SK-N-SH (cell line): ENCODE results near the gene TRA2A. TPM values are rescaled to one million over a fixed set of nuclear protein-coding genes. Genes with fewer than 3 reads are reported as not detected.

ENCODE experiments used
- CTCF ChIA-PET: fragments of 300-600, 350-600 bp; formaldehyde crosslinking; extraction: SDS; loops from one replicate; lab custom pipeline; 2021; lab: Yijun Ruan, JAX
- POLR2A ChIA-PET: fragments of 350-600 bp; sonication (Branson Sonifier 250); formaldehyde crosslinking; extraction: SDS; loops from one replicate; lab custom pipeline; 2020; ENCODE audit warnings: antibody characterized with exemption, inconsistent platforms; lab: Yijun Ruan, JAX
- DNase-seq: peaks from one replicate; pipeline ENCODE4 v3.0.0; 2012
- H2AFZ ChIP-seq: fragments of 200-600 bp; sonication (generic); 2 replicates; pipeline ENCODE4 v1.8.1; 2016; ENCODE audit warnings: antibody characterized with exemption, mild to moderate bottlenecking, low read depth
- H3F3A ChIP-seq: fragments of 200-600 bp; sonication (generic); replicated peaks from 2 replicates; pipeline ENCODE3; 2016; ENCODE audit warnings: antibody characterized with exemption, mild to moderate bottlenecking; ENCODE audit not compliant: insufficient read depth
- H3K27ac ChIP-seq, 2 experiments: fragments of 200-500 bp in 1 of 2; fragments of 200-600 bp in 1 of 2; sonication (Bioruptor generic) in 1 of 2; sonication (generic), shearing (Covaris generic) in 1 of 2; 2 replicates each; pipeline versions ENCODE4 v1.5.1 to v1.6.1; 2014 to 2016; ENCODE audit warnings: low read depth in 2 of 2, inconsistent platforms in 1 of 2, low read length in 1 of 2, mild to moderate bottlenecking in 1 of 2, mixed read lengths in 1 of 2
- H3K27me3 ChIP-seq: fragments of 200-600 bp; sonication (generic), shearing (Covaris generic); 2 replicates; pipeline ENCODE4 v1.6.1; 2016; ENCODE audit warnings: mixed run types; ENCODE audit not compliant: insufficient read depth
- H3K36me3 ChIP-seq, 2 experiments: fragments of 200-500 bp in 1 of 2; fragments of 200-600 bp in 1 of 2; sonication (Bioruptor generic) in 1 of 2; sonication (generic) in 1 of 2; replicated peaks in 1 of 2; 2 replicates each; pipeline versions ENCODE3 to v1.5.1; 2014 to 2016; ENCODE audit warnings: low read length in 1 of 2, mild to moderate bottlenecking in 1 of 2; ENCODE audit not compliant: insufficient read depth in 2 of 2, control insufficient read depth in 1 of 2
- H3K4me1 ChIP-seq, 2 experiments: fragments of 200-500 bp in 1 of 2; fragments of 200-600 bp in 1 of 2; sonication (Bioruptor generic) in 1 of 2; sonication (generic), shearing (Covaris generic) in 1 of 2; 2 replicates each; pipeline versions ENCODE4 v1.5.1 to v1.6.1; 2014 to 2016; ENCODE audit warnings: low read depth in 1 of 2, low read length in 1 of 2, mixed run types in 1 of 2; ENCODE audit not compliant: insufficient read depth in 2 of 2, control insufficient read depth in 1 of 2
- H3K4me2 ChIP-seq: fragments of 200-600 bp; sonication (generic), shearing (Covaris generic); 2 replicates; pipeline ENCODE4 v1.6.1; 2017; ENCODE audit warnings: mixed run types
- H3K4me3 ChIP-seq, 2 experiments: fragments of 200-500 bp in 1 of 2; fragments of 200-600 bp in 1 of 2; sonication (Bioruptor generic) in 1 of 2; sonication (generic), shearing (Covaris generic) in 1 of 2; 2 replicates each; pipeline versions ENCODE4 v1.5.1 to v1.8.1; 2014 to 2016; ENCODE audit warnings: low read depth in 2 of 2, inconsistent platforms in 1 of 2, low read length in 1 of 2, mild to moderate bottlenecking in 1 of 2, mixed read lengths in 1 of 2, moderate library complexity in 1 of 2
- H3K79me2 ChIP-seq: fragments of 200-600 bp; sonication (generic); 2 replicates; pipeline ENCODE4 v1.8.1; 2017; ENCODE audit warnings: mild to moderate bottlenecking; ENCODE audit not compliant: insufficient read depth
- H3K9ac ChIP-seq: fragments of 200-600 bp; sonication (generic); 2 replicates; pipeline ENCODE4 v1.6.1; 2017; ENCODE audit warnings: mixed run types
- H3K9me2 ChIP-seq: fragments of 200-600 bp; sonication (generic); 2 replicates; pipeline ENCODE4 v1.6.1; 2017; ENCODE audit warnings: mixed run types
- H3K9me3 ChIP-seq: fragments of 200-600 bp; sonication (generic); 2 replicates; pipeline ENCODE4 v1.6.1; 2017; ENCODE audit warnings: mixed run types, mild to moderate bottlenecking, moderate library complexity
- H4K20me1 ChIP-seq: fragments of 200-600 bp; sonication (generic); 2 replicates; pipeline ENCODE4 v1.6.1; 2017; ENCODE audit warnings: mild to moderate bottlenecking, mixed run types; ENCODE audit not compliant: insufficient read depth
- CTCF ChIP-seq: fragments of 200-600 bp; sonication (generic); IDR thresholded peaks from 2 replicates; pipeline ENCODE4 v1.6.1; 2017; ENCODE audit warnings: antibody characterized with exemption, mild to moderate bottlenecking, moderate library complexity
- EP300 ChIP-seq, 2 experiments: IDR thresholded peaks; 2 replicates each; pipeline versions ENCODE4 v1.4.0 to v1.6.1; 2012; ENCODE audit warnings: borderline replicate concordance in 1 of 2, low read depth in 1 of 2, low read length in 1 of 2
- GABPA ChIP-seq: IDR thresholded peaks from 2 replicates; pipeline ENCODE4 v1.4.0; 2012; ENCODE audit warnings: low read depth, mild to moderate bottlenecking
- IRF3 ChIP-seq: fragments of 150-350 bp; IDR thresholded peaks from 2 replicates; pipeline ENCODE4 v1.6.1; 2016; ENCODE audit warnings: mild to moderate bottlenecking, low read depth, low read length
- MAX ChIP-seq: IDR thresholded peaks from 2 replicates; pipeline ENCODE4 v1.4.0; 2012; ENCODE audit warnings: low read depth
- RCOR1 ChIP-seq: fragments of 150-350 bp; IDR thresholded peaks from 2 replicates; pipeline ENCODE4 v1.6.1; 2017; ENCODE audit warnings: antibody characterized with exemption, low read length
- REST ChIP-seq: IDR thresholded peaks from 2 replicates; pipeline ENCODE4 v1.6.1; 2012; ENCODE audit warnings: mild to moderate bottlenecking, low read depth, low read length, moderate library complexity
- WGBS: methylation state at CpG from one replicate; pipeline ENCODE4 v1.1.6; 2017; ENCODE audit warnings: low lambda C conversion rate; 5-methylcytosine and 5-hydroxymethylcytosine counted together
- polyA plus RNA-seq, 3 experiments: library from polyadenylated mRNA; depleted of rRNA; stranded (reverse); fragments of >200 nt; gene quantifications; 2 replicates each; pipeline ENCODE4 v1.2.3, GENCODE V29; 2012

Gene TRA2A
- polyA plus RNA-seq, 1 of the 3 experiments (the other 2 are of a cell fraction): 62.1 TPM

GRCh38 chr7:23477157-23477499, 54.7 kb downstream of the TRA2A start:
- Histone ChIP-seq H3K9me3 (no peaks in the 10 kb centered on the region), H3K4me1 (peaks cover 4 to 36% of the 10 kb centered on the region in 2 experiments; a peak in 3 of 4 replicates), H2AFZ (0 out of 2 replicates have a peak overlapping the region, but pooled peaks have one; percentile 9), H3K4me3 (no peak overlapping the region; a peak in 1 of 4 replicates), H3K27me3 (no peaks in the 10 kb centered on the region), H3K9me2 (no peaks in the 10 kb centered on the region; the same call in 1 of the 2 replicates), H3K4me2 (peak overlapping the region; percentile 94; the same call in 1 of the 2 replicates), H3K9ac (no peak overlapping the region), H3F3A (peaks cover 27% of the 10 kb centered on the region), H3K79me2 (peaks cover 42% of the 10 kb centered on the region), H3K27ac (peak overlapping the region in 1 of 2 experiments; percentile 100; a peak in 2 of 4 replicates), H4K20me1 (no peaks in the 10 kb centered on the region), H3K36me3 (no peaks in the 10 kb centered on the region)
- no peak for DNase-seq
- 94% methylated on average over 1 of the region's 1 CpG for WGBS
- POLR2A ChIA-PET: interaction anchor here (0.7 to 2.5 kb wide), 2 partner anchors 13 to 218 kb away, joined by 3 to 8 read pairs; no protein-coding TSS in a partner anchor
- CTCF ChIA-PET: interaction anchor here (1.0 kb wide), 1 partner anchor 69 kb away, joined by 3 read pairs; no protein-coding TSS in a partner anchor
- TF ChIP-seq CTCF (no peak), IRF3 (no peak), MAX (no peak), REST (no peak), EP300 (IDR thresholded peaks at IDR 0.05; ENCODE audit: borderline replicate concordance in 1 of 2, low read depth in 1 of 2, low read length in 1 of 2) (no peak), GABPA (no peak), RCOR1 (no peak)
